CD4-positive, alpha-beta T cell treated with Interleukin-1 beta for 1 hour (primary cell): Measurements from ENCODE around the gene GDPD4.

ENCODE experiments used
- DNase-seq, 2 donors: peaks; one replicate each; pipeline ENCODE4 v3.0.0-alpha.2; 2020 to 2022

The GDPD4 gene

DNA sequence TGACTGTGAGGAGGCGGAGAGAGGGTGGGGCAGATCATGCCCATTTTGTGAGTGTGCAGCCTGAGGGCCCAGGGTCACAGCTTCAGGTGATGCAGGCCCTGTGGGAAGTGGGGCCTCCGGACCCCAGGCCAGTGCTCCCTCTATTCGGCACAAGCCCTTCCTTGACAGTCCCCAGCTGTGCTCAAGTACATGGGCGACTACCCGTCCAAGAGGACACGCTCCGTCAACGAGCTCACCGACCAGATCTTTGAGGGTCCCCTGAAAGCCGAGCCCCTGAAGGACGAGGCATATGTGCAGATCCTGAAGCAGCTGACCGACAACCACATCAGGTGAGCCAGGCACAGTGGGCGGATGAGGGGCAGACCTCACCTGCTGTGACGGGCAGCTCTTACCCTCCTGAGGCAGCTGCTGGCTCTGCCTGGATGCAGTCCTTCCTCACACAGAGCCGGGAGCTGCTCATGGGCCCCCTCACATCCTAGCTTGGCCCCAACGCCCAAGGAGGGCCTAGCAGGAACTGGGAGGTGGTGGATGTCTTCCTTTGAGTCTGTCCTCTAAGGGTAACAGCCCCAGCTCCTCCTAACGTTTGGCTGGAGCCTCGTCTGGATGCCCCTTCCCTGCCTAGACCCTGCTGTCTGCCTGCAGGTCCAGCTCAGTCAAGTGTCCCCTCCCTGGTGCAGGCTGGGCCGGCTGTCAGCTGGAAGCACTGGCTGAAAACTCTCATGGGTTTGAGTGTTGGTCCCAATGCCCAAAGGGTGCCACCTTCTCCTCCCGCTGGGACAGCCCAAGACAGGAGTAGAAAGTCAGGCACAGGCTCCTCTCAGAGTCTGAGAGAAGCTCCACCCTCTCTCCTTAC is 97.4 kb downstream of the GDPD4 start:
- DNase-seq, result no peak

DNA sequence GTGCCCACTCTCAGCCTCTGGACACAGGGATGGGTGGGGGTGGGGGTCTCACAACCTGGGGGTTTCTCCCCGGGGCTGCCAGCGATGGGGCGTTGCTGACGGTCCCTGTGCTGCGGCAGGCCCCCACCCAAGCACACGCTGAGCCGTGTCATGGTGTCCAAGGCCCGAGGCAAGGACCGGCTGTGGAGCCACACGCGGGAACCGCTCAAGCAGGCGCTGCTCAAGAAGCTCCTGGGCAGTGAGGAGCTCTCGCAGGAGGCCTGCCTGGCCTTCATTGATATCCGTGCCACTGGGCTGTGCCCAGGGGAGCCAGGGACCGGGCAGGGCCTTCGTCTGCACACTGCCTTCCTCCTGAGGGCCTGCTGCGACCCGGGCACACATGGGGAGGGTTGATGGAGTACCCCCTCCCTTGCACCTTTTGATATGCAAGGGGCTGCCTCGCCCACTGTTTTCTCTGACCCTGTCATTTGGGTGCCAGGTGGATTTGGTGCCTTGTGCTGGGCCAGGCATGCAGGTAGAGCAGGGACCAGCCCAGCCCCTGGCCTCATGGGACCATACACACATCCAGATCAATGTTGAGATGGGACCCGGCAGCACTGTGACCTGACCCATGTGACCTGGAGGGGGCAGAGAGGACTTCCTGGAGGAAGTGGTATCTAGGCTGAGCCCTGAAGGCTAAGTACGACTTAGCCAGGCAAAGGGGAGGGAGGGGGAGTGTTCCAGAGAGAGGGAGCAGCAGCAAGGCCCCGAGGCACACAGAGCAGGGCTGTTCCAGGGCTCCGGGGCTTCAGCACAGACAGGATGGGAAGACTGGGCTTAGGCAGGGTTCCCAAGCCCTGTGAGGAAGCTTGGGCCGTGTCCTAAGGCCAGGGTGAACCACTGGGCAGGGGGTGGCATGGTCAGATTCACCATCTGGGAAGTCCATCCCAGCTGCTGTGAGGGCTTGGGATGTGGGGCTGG is 98.3 kb downstream of the GDPD4 start:
- DNase-seq, result no peak

DNA sequence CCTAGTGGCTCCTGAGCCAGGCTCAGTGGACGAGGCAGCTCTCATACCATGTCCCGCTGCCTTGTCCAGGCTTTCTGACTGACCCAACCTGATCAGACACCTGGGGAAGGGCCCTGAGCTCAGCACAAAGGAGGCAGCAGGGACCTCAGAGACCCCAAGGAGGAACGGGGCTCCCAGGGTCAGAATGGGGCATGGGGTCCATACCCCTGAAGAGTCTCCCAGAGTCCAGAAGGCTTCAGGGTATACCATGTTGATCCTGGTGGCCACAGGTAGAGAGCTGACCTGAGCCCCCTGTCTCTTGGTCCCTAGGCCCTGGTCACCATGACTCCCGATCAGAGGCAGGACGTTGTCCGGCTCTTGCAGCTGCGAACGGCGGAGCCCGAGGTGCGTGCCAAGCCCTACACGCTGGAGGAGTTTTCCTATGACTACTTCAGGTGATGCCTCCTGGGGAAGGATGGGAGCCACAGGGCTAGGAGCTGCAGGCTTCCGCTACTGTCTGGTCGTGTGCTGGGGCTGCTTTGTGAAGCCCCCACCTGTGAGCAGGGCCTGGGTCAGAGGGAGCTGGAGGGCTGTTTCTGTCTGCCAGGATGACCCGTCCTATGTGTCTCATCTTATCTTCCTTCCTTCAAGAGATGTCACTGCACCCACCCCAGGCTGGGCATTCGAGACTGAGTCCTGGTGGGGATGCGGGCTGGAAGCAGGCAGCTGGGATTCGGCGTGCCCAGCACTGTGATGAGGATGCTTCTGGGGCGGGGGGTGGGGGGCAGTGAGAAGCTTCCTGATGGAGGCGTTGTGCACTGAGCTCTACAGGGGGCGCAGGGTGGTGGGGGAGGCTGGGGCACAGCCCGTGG is 99.3 kb downstream of the GDPD4 start:
- DNase-seq, result no peak

DNA sequence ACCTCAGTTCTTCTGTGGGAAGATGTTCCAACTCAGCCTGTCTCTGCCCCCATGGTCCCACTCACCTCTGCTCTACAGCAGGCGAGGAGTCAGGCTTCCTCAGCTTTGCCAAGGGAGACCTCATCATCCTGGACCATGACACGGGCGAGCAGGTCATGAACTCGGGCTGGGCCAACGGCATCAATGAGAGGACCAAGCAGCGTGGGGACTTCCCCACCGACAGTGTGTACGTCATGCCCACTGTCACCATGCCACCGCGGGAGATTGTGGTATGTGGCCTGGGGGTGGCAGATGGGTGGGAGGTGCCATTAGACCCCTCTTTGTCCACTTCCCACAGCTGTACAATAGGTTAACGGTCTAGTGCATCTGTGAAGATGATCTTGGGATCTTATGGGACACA is 100.1 kb downstream of the GDPD4 start:
- DNase-seq, result no peak

DNA sequence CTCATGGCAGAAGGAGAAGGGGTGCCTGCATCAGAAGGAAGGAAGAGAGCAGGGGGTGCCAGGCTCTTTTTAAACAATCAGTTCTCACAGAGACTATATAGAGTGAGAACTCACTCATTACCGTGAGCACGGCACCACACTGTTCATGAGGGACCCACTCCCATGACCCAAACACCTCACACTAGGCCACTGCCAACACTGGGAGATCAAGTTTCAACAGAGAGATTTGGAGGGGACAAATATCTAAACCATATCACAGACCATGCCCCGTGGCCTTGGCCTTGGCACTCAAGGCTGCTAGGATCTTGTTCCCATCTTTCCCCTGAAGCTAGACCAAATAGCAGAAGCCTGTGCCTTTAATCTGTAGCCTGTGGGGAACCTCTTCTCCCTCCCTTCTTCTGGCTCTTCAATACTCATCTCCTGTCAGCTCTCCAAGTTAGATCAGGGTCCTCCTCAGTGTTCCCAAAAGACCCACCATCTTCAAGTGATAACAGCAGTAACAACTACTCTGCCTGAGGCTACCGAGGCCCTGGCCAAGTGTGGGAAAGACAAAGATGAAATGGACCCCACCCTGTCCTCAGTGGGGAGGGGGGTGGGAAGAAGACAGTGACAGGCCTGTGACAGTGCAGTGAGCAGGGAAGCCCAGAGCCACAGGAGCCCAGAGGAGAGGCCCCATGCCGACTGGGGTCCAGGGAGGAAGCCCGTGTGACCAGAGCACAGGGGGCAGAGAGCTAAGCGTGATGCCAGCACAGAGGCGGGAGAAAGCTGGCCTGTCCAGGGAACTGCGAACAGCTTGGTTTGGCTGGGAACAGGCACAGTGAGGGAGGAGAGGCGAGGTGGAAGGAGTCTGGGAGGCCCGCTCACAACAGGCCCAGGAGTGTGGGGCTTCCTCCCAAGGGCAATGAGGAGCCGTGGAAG is 100.9 kb downstream of the GDPD4 start:
- DNase-seq, result no peak

DNA sequence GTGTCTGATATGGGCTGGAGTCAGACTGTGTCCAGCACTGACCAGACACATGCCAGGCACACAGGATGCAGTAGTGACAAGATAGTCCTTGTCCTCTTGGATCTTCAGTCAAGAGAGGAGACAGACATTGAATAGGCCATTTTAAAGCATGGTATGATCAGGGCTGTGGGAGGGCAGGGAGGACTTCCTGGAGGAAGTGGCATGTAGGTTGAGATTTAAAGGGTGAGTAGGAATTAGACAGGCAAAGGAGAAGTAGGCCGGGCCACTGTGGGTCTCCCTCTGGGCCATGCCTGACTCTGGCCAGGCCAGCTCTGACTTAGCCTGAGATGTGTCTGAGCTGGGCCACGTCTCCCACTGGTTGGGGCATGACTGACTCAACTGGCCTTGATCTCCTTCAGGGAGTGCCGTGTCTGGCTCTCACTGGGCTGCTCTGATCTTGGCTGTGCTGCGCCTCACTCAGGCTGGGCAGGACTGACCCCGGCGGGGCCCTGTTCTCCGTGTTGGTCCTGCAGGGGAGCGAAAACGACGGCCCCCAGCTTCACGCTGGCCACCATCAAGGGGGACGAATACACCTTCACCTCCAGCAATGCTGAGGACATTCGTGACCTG is 102.2 kb downstream of the GDPD4 start:
- no peak for DNase-seq

DNA sequence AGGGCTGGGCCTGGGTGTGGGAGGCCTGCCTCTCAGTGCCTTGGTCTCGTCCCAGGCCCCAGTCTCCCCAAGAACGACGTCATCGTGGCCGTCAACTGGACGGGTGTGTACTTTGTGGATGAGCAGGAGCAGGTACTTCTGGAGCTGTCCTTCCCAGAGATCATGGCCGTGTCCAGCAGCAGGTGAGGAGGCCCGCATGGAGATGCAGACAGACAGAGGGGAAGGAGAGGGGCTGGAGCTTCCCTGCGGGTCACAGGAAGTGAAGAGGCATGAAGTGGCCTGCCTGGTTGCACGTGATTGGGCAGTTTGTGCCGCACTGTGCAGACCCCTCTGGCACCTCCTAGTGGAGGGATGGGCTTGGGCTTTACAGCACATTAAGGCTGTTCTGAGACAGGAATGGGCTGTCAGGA is 103.0 kb downstream of the GDPD4 start:
- DNase-seq, result no peak

DNA sequence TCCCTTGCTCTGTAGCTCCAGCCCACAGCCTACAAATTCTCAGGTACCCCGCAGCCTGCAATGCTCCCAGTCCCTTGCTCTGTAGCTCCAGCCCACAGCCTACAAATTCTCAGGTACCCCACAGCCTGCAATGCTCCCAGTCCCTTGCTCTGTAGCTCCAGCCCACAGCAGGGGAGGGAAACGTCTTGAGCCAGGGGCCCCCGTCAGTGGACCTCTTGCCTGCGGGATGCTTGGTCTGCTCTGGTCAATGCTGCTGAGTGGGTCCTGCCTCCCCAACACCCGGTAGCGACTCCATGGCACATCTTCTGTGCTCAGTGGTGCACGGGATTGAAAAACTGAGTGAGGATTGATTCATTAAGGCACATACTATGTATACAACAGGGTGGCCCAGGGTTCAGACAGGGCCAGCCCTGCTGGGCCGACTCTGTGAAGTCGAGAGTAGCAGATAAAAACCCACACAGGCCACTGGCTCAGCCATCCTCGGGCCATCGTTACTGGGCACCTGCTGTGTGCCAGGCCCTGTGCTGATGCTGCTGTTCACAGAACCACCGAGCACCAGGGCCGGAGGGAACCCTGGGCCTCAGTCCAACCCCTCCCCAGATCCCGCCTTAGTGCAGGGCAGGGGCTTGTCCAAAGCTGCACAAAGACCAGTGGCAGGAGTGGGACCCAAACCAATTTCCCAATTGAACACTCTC is 103.7 kb downstream of the GDPD4 start:
- DNase-seq, result no peak

DNA sequence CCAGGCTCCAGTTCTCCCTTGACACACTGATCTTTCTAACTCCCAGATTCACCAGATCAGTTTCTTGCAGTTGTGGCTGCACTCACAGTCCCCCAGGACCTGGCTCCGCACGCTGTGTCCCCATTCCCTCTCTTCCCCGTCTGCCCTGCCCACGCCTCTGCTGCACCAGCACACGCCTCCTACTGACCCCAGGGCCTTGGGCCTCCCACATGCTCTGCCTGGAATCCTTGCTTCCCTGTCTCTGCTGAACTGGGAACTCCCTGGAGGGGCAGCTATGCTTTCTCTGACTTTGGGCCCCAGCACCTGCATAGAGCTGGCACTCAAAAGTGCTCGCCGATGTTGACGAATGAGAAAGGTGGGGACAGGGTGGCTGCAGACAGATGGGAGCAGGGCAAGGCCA is 104.5 kb downstream of the GDPD4 start:
- no peak for DNase-seq

DNA sequence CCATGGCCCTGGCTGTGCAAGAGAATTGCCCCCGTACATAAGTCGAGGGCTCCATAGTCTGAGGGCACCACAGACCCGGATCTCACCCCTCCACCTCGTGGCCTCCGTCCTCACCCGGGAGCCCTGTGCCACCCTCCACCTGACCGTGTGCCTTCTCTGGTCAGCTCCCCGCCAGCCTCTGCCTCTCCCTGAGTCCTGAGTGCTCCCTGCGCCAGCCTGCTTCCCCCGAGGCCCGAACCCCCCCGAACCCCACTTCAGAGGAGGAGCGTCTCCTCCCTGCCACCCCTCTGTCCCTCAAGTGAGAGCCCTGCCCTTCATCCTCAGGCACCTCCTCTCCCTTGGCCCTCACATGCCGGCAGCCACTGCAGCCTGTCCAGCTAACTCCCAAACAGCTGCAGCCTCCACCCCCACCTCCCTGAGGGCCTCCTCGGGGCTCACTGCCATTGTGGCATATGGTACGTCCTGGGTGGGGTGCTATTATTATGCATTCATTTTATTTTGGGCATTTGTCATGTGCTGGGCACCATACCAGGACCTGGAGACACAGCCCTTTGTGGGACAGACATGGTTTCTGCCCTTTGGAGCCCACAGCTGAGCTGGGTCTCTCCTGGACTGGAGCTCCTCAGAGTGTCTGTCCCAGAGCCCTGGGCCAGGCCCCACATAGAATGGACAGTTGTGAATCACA is 106.3 kb downstream of the GDPD4 start:
- no peak for DNase-seq

DNA sequence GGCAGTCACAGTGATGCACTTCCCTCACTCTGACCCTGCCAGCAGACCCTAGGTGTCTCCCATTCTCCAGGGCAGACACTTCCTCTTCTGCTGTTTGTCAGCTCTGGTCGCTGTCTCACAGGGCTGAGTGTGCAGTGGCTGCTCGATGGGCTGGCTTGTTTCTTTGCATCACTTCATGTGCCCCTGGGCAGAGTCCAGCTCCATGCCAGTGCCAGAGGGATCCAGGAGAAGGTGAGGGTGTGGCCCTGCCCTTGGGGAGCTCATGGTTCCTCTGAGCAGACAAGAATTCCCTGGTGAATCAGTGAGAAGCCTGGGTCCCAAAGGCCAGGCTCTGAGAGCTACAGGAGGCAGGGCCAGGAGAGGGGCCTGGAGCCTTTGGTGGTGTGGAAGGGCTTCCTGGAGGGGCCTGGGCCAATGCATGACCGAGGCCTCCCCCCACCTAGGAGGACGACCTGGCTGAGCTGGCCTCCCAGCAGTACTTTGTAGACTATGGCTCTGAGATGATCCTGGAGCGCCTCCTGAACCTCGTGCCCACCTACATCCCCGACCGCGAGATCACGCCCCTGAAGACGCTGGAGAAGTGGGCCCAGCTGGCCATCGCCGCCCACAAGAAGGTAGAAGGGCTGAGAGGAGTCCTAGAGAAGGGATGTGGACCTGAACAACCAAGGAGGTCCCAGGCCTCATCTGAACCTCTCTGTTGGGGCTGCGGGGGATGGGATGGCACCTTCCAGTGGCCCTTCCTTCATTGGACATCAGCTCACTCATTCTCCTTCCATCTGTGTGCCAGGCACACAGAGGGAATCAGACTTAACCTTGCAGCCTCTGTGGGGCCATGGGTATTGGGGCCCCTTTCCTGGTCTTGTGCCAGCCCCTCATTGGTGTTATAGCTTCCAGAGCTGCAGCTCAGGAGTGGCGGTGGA is 107.3 kb downstream of the GDPD4 start:
- DNase-seq, result no peak

DNA sequence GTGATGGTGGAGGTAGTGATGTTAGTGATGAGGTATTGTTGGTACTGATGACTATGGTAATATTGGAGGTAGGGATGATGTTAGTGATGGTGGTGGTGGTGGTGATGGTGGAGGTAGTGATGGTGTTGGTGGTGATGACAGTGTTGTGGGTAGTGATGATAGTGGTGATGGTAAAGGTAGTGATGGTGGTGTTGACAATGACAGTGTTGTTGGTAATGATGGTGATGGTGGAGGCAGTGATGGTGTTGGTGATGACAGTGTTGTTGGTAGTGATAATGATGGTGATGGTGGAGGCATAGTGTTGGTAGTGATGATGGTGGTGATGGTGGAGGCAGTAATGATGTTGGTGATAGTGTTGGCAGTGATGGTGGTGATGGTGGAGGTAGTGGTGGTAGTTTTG is 108.3 kb downstream of the GDPD4 start:
- no peak for DNase-seq

DNA sequence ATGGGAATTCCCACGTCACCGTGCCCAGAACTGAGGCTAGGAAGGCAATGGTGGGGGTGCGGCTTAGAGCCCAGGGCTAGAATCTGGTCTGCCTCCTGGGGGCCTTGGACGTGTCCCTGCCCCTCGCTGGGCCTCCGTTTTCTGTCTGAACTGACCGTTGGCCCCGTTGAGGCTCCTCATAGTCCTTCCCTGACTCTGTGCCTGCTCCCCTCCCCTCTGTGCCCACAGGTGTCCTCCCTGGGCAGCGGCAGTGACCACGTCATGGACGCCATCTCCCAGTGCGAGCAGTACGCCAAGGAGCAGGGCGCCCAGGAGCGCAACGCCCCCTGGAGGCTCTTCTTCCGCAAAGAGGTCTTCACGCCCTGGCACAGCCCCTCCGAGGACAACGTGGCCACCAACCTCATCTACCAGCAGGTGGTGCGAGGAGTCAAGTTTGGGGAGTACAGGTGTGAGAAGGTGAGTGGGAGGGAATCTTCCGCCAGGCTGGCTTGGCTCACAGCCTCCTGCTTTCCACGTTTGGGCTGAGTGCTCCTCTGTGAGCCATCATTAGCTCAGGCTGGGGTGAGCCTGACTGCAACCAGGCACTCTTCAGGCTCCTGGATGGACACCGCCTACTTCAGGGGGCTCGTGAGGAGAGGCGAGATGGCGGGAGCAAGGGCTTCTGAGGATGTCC is 109.5 kb downstream of the GDPD4 start:
- DNase-seq, result peak; percentile 30 to 42

DNA sequence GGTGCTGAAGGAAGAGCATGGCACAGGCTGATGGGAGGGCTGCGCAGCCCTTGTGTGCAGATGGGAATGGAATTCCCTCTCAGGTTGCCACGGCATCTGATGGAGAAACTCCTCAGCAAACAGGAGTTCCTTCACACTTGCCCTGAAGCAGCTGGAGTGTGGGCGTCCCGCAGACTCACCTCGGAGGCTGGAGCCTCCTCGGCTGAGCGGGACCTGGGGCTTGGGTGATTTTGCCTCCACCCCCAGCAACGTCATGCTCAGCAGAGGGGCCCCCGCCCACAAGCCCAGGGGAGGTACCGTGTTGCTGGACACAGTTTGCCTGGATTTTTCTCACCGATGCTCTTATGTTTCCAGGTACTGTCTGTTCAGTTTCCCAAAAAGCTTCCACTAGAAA is 110.1 kb downstream of the GDPD4 start:
- no peak for DNase-seq

DNA sequence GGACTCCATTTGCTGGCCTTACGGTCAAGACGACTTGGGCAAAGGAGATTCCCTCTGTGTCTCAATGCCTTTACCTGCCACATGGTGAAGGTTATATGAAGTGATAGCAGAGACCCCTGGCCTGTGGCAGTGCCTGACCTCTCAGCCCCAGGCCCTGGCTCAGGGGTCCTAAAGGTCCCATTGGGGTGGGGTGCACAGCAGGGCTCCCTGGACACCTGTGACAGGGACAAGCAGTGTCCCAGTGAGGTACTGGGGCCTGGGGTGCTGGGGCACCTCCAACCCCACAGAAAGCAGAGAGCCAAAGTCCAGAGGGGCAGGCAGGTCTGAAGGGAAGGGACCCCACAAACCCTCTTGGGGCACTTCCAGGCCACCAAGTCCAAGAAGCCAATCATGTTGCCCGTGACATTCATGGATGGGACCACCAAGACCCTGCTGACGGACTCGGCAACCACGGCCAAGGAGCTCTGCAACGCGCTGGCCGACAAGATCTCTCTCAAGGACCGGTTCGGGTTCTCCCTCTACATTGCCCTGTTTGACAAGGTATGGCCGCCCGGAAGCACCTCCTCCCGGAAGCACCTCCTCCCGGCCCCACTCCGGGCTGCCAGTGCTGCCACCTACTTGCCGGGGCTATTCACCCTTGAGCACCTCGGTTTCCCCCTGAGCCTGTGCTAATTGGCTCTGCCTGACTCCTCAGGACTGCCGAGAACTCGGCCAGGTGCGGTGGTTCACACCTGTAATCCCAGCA is 111.0 kb downstream of the GDPD4 start:
- DNase-seq, result no peak

DNA sequence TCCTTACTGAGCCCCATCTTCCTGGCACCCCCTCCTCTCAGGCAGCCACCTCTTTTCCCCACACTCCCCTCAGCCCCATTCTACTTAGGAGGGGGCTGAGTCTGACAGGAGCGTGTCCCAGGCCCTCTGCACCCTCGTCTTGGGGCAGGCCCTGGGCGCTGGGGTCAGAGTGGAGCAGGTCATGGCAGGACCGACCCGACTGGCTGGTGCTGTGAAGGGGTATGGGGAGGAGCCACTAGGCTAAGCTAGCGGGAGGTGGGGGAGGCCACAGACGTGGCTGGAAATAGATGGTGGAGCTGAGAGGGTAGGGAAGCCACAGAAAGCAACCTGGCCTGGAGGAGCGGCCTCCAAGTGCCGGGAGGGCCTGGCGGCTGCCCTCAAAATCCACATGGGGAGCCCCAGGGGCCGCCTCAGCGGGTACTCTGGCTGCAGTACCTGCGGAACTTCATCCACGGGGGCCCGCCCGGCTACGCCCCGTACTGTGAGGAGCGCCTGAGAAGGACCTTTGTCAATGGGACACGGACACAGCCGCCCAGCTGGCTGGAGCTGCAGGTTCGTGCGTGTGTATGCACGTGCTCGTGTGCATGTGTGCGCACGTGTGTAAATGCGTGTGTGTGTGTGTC is 111.8 kb downstream of the GDPD4 start:
- no peak for DNase-seq
